Activated CD4-positive, alpha-beta memory T cell treated with anti-CD3 and anti-CD28 coated beads for 36 hours (primary cell): ENCODE measurements around the gene KNDC1. TPM values are rescaled to one million over a fixed set of nuclear protein-coding genes. Genes with fewer than 3 reads are reported as not detected.
"Not testable (repeated sequence)": the region's sequence is repeated elsewhere in the genome, so short reads cannot be mapped to it uniquely, and the experiment has no call there.

ENCODE experiments used
- CTCF ChIA-PET: fragments of 350-600 bp; sonication (Branson Sonifier 250); formaldehyde crosslinking; loops from one replicate; lab custom pipeline; 2021; ENCODE audit warnings: antibody characterized with exemption, inconsistent platforms; lab: Charles Lee
- POLR2A ChIA-PET: fragments of 350-600 bp; sonication (Branson Sonifier 250); formaldehyde crosslinking; loops from one replicate; lab custom pipeline; 2021; ENCODE audit warnings: antibody characterized with exemption; lab: Charles Lee
- DNase-seq: peaks from one replicate; pipeline ENCODE4 v3.0.0-alpha.2; 2020
- H3K27ac Mint-ChIP-seq: one replicate; pipeline ENCODE4 v1.8.0; 2021; ENCODE audit warnings: mixed read lengths
- H3K27me3 Mint-ChIP-seq: one replicate; pipeline ENCODE4 v1.8.0; 2021; ENCODE audit warnings: mixed read lengths
- H3K36me3 Mint-ChIP-seq: one replicate; pipeline ENCODE4 v1.8.0; 2021; ENCODE audit warnings: mixed read lengths
- H3K4me1 Mint-ChIP-seq: one replicate; pipeline ENCODE4 v1.8.0; 2021; ENCODE audit warnings: low read depth, mixed read lengths
- H3K4me3 Mint-ChIP-seq: one replicate; pipeline ENCODE4 v1.8.0; 2021; ENCODE audit warnings: mild to moderate bottlenecking, mixed read lengths
- H3K9me3 Mint-ChIP-seq: one replicate; pipeline ENCODE4 v1.8.0; 2021; ENCODE audit warnings: mixed read lengths
- intact Hi-C: fragments of 100-400 bp; cut with micrococcal nuclease; formaldehyde crosslinking; loops from one replicate; pipeline ENCODE4 v1.15.1; 2023
- total RNA-seq, 2 experiments: library from RNA; stranded (reverse); gene quantifications; one replicate each; pipeline ENCODE4 v1.2.3, GENCODE V29; 2021

Gene KNDC1
- total RNA-seq, 2 experiments from 2014 or later: 0.17 to 0.70 TPM

DNA sequence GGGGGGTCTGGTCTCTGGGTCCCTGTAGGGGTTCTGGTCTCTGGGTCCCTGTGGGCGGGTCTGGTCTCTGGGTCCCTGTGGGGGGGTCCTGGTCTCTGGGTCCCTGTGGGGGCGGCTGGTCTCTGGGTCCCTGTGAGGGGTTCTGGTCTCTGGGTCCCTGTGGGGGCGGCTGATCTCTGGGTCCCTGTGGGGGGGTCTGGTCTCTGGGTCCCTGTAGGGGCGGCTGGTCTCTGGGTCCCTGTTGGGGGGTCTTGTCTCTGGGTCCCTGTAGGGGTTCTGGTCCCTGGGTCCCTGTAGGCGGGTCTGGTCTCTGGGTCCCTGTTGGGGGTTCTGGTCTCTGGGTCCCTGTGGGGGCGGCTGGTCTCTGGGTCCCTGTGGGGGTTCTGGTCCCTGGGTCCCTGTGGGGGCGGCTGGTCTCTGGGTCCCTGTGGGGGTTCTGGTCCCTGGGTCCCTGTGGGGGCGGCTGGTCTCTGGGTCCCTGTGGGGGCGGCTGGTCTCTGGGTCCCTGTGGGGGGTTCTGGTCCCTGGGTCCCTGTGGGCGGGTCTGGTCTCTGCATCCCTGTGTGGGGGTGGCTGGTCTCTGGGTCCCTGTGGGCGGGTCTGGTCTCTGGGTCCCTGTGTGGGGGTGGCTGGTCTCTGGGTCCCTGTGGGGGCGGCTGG is 22.4 kb upstream of the KNDC1 start:
- intact Hi-C loops, POLR2A ChIA-PET, H3K27me3 Mint-ChIP-seq, CTCF ChIA-PET, H3K4me1 Mint-ChIP-seq, H3K4me3 Mint-ChIP-seq, DNase-seq, H3K36me3 Mint-ChIP-seq, H3K9me3 Mint-ChIP-seq, H3K27ac Mint-ChIP-seq: not testable (repeated sequence)

DNA sequence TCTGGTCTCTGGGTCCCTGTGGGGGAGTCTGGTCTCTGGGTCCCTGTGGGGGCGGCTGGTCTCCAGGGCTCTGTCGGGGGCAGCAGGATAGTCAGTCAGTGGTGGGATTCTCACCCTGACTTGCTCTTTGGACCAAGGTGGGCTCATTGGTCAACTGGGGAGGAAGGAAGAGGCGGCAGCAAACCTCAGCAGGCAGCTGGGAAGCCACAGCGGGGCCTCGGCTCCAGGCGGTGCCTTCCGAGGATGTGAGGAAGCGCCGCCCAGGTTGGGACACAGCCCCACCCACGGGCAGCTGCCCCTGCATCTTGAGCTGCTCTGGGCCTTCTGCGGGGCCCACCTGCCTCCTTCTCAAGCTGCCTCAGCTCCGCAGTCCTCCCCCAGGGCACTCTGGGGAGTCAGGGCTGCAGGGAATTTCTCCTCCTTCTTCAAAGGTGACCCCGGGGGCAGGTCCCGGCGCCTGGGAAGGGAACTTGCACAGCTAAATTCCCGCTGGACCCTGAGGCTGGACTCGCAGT is 20.4 kb upstream of the KNDC1 start:
- Mint-ChIP-seq H3K27ac (no peak overlapping the region), H3K27me3 (peaks cover 8% of the 10 kb centered on the region), H3K9me3 (no peaks in the 10 kb centered on the region), H3K36me3 (no peaks in the 10 kb centered on the region), H3K4me1 (peaks cover 3% of the 10 kb centered on the region), H3K4me3 (no peak overlapping the region)
- ChIA-PET POLR2A (no interaction called here), CTCF (interaction anchor here (1.2 kb wide), 1 partner anchor 168 kb away, joined by 4 read pairs; no protein-coding TSS in a partner anchor)
- DNase-seq: peak; percentile 8
- intact Hi-C loops: loop anchor here (5.0 kb wide), 1 partner anchor 168 kb away; the partner anchor contains the start of genes TUBGCP2 and ZNF511

GRCh38 chr10:133140417-133141143 is 19.4 kb upstream of the KNDC1 start:
- no peaks in the 10 kb centered on the region for H3K9me3 Mint-ChIP-seq
- H3K4me3 Mint-ChIP-seq: no peak overlapping the region
- no peak overlapping the region for H3K27ac Mint-ChIP-seq
- ChIA-PET POLR2A (no interaction called here), CTCF (interaction anchor here (1.2 kb wide), 1 partner anchor 167 kb away, joined by 4 read pairs; no protein-coding TSS in a partner anchor)
- peaks cover 3% of the 10 kb centered on the region for H3K4me1 Mint-ChIP-seq
- H3K36me3 Mint-ChIP-seq: no peaks in the 10 kb centered on the region
- H3K27me3 Mint-ChIP-seq: peaks cover 17% of the 10 kb centered on the region
- DNase-seq: peak; percentile 3
- intact Hi-C loops: loop anchor here (5.0 kb wide), 1 partner anchor 167 kb away; the partner anchor contains the start of genes TUBGCP2 and ZNF511

DNA sequence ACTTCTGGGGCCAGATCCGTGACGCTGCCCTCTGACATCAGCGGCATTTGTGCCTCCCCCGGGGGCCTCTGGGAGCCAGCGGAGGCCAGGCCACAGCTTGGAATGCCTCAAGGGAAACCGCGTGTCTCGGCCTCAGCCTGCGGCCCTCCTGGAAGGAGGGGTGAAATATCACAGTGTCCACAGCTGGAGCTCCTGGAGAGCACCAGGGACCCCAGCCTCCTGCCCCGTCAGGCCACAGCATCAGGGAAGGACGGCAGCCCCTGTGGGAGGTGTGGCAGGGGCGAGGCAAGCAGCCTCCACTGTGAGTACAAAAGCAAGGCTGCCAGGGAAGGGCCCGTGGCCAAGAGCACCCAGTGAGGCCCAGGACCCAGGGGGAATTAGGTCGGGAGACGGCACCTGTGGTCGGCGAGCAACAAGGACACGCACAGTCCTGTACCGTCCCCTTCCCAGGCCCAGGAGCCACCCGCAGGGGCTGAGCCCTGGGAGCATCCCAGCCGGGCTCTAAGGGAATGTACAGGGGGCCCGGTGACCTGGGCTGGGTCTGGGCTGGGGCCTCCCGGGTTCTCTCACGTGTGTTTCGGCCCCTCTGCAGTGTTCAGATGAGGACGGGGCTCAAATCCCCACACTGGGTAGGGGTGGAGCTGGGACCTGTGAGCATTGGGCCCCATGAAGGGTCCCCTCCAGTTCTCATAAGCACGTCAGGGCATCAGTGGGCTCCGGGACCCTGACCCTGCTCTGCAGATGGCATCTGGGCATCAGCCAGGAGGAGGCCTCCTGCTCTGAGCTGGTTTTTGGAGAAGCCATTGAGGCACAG is 18.7 kb upstream of the KNDC1 start:
- ChIA-PET POLR2A (no interaction called here), CTCF (no interaction called here)
- peaks cover 3% of the 10 kb centered on the region for H3K4me1 Mint-ChIP-seq
- intact Hi-C loops: loop anchor here (5.0 kb wide), 1 partner anchor 166 kb away; the partner anchor contains the start of genes TUBGCP2 and ZNF511
- H3K36me3 Mint-ChIP-seq: no peaks in the 10 kb centered on the region
- H3K27me3 Mint-ChIP-seq: peaks cover 20% of the 10 kb centered on the region
- no peaks in the 10 kb centered on the region for H3K9me3 Mint-ChIP-seq
- H3K4me3 Mint-ChIP-seq: no peak overlapping the region
- H3K27ac Mint-ChIP-seq: no peak overlapping the region
- DNase-seq: peak; percentile 7

DNA sequence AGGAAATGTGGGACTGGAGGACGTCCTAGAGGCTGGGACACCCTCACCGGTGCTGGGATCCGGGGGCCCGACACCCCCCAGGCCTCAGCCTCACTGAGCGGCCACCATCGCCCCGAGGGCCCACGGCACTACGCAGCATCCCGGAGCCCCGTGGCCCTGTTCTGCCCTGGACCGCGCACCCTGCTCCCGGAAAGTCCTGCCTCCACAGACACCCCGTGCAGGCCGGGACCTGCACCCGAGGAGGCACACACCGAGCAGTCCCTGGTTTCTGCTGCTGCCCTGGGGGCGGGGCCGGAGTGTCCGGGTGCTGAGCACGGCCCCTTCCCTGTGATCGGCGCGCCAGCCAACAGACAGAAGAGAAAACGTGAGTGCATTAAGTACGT is 18.1 kb upstream of the KNDC1 start:
- Mint-ChIP-seq H3K4me3 (no peak overlapping the region), H3K9me3 (no peaks in the 10 kb centered on the region), H3K36me3 (no peaks in the 10 kb centered on the region), H3K27me3 (peaks cover 26% of the 10 kb centered on the region), H3K4me1 (peaks cover 3% of the 10 kb centered on the region), H3K27ac (no peak overlapping the region)
- ChIA-PET CTCF (no interaction called here), POLR2A (no interaction called here)
- intact Hi-C loops: loop anchor here (5.0 kb wide), 1 partner anchor 165 kb away; the partner anchor contains the start of genes TUBGCP2 and ZNF511
- DNase-seq: no peak

GRCh38 chr10:133142523-133143199 is 17.4 kb upstream of the KNDC1 start:
- Mint-ChIP-seq H3K4me3 (no peak overlapping the region), H3K4me1 (peaks cover 3% of the 10 kb centered on the region), H3K9me3 (peaks cover 6% of the 10 kb centered on the region), H3K27ac (no peak overlapping the region), H3K36me3 (peaks cover 2% of the 10 kb centered on the region), H3K27me3 (peaks cover 32% of the 10 kb centered on the region)
- CTCF ChIA-PET: interaction anchor here (0.7 to 2.3 kb wide), 17 partner anchors 11 to 238 kb away, joined by 3 to 17 read pairs (median 6); no protein-coding TSS in a partner anchor
- peak; percentile 6 for DNase-seq
- intact Hi-C loops: loop anchor here (5.0 kb wide), 1 partner anchor 165 kb away; the partner anchor contains the start of genes TUBGCP2 and ZNF511
- POLR2A ChIA-PET: no interaction called here

- intact Hi-C loops: loop anchor here (5.0 kb wide), 1 partner anchor 164 kb away; the partner anchor contains the start of genes TUBGCP2 and ZNF511
- ChIA-PET POLR2A (interaction anchor here (0.6 kb wide), 1 partner anchor 137 kb away, joined by 3 read pairs; no protein-coding TSS in a partner anchor), CTCF (interaction anchor here (0.7 to 2.3 kb wide), 21 partner anchors 10 to 238 kb away, joined by 3 to 17 read pairs (median 6); no protein-coding TSS in a partner anchor)
- H3K27me3 Mint-ChIP-seq: peaks cover 36% of the 10 kb centered on the region
- peaks cover 3% of the 10 kb centered on the region for H3K4me1 Mint-ChIP-seq
- DNase-seq: no peak
- H3K4me3 Mint-ChIP-seq: no peak overlapping the region
- peaks cover 5% of the 10 kb centered on the region for H3K36me3 Mint-ChIP-seq
- no peak overlapping the region for H3K27ac Mint-ChIP-seq
- peaks cover 10% of the 10 kb centered on the region for H3K9me3 Mint-ChIP-seq
Measured at GRCh38 chr10:133143200-133143533, 16.9 kb upstream of the KNDC1 start.

- H3K9me3 Mint-ChIP-seq: peaks cover 10% of the 10 kb centered on the region
- ChIA-PET POLR2A (interaction anchor here (0.6 kb wide), 1 partner anchor 137 kb away, joined by 3 read pairs; no protein-coding TSS in a partner anchor), CTCF (interaction anchor here (0.7 to 2.3 kb wide), 23 partner anchors 10 to 489 kb away, joined by 3 to 17 read pairs (median 5); no protein-coding TSS in a partner anchor)
- peak; percentile 2 for DNase-seq
- peaks cover 3% of the 10 kb centered on the region for H3K4me1 Mint-ChIP-seq
- H3K27me3 Mint-ChIP-seq: peaks cover 36% of the 10 kb centered on the region
- no peak overlapping the region for H3K4me3 Mint-ChIP-seq
- H3K27ac Mint-ChIP-seq: no peak overlapping the region
- intact Hi-C loops: loop anchor here (5.0 kb wide), 1 partner anchor 164 kb away; the partner anchor contains the start of genes TUBGCP2 and ZNF511
- peaks cover 5% of the 10 kb centered on the region for H3K36me3 Mint-ChIP-seq
Measured at GRCh38 chr10:133143546-133143945, 16.5 kb upstream of the KNDC1 start.

DNA sequence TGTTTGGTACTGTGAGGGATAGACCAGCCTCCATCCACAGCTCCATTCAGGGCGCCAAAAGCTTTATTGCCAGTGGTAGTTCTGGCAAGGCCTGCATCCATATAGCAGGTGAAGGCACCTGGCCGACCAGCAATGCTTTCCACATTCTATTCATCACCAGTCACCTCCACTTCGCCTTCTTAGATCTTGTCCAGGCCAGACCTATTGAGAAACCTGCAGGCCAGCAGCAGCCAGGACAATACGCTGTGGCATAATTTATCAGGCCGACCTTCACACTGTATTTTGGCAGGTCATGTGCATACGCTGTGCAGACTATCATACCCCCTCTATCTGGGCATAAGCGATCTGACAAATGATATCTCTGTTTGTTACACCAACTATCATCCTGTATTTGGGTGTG is 15.2 kb upstream of the KNDC1 start:
- intact Hi-C loops: loop anchor here (1.0 to 5.0 kb wide), 3 partner anchors 82 to 163 kb away; partner anchors contain the start of genes TUBGCP2 and ZNF511
- H3K27ac Mint-ChIP-seq: no peak overlapping the region
- peaks cover 5% of the 10 kb centered on the region for H3K36me3 Mint-ChIP-seq
- CTCF ChIA-PET: interaction anchor here (1.0 to 2.3 kb wide), 4 partner anchors 81 to 294 kb away, joined by 4 to 17 read pairs (median 9); no protein-coding TSS in a partner anchor
- peaks cover 3% of the 10 kb centered on the region for H3K4me1 Mint-ChIP-seq
- peaks cover 10% of the 10 kb centered on the region for H3K9me3 Mint-ChIP-seq
- no peak overlapping the region for H3K4me3 Mint-ChIP-seq
- POLR2A ChIA-PET: no interaction called here
- no peak for DNase-seq
- H3K27me3 Mint-ChIP-seq: peaks cover 41% of the 10 kb centered on the region

GRCh38 chr10:133150226-133150625 is 9.8 kb upstream of the KNDC1 start:
- Mint-ChIP-seq H3K9me3 (peaks cover 12% of the 10 kb centered on the region), H3K27me3 (peaks cover 34% of the 10 kb centered on the region), H3K27ac (no peak overlapping the region), H3K4me1 (no peaks in the 10 kb centered on the region), H3K4me3 (no peak overlapping the region), H3K36me3 (peaks cover 5% of the 10 kb centered on the region)
- no peak for DNase-seq
- POLR2A ChIA-PET: no interaction called here
- intact Hi-C loops: no loop called here
- CTCF ChIA-PET: interaction anchor here (0.6 to 1.3 kb wide), 2 partner anchors 176 to 180 kb away, joined by 3 to 4 read pairs; no protein-coding TSS in a partner anchor
